Measurements from ENCODE around the gene FAM170B.

Gene FAM170B

GRCh38 chr10:49135575-49136313, 1.9 kb upstream of the FAM170B start:
- H3K9me3 Mint-ChIP-seq = no peaks in the 10 kb centered on the region
- H3K4me3 Mint-ChIP-seq = no peak overlapping the region
- peaks cover 14% of the 10 kb centered on the region for H3K27me3 Mint-ChIP-seq
- H3K27ac Mint-ChIP-seq = no peak overlapping the region
- no peaks in the 10 kb centered on the region for H3K36me3 Mint-ChIP-seq
- no peaks in the 10 kb centered on the region for H3K4me1 Mint-ChIP-seq
- no peak for DNase-seq
- CTCF ChIA-PET = no interaction called here

GRCh38 chr10:49134327-49134726, 506 bp upstream of the FAM170B start:
- no peaks in the 10 kb centered on the region for H3K9me3 Mint-ChIP-seq
- no peak for DNase-seq
- H3K27ac Mint-ChIP-seq = no peak overlapping the region
- H3K4me3 Mint-ChIP-seq = no peak overlapping the region
- H3K36me3 Mint-ChIP-seq = no peaks in the 10 kb centered on the region
- no peaks in the 10 kb centered on the region for H3K4me1 Mint-ChIP-seq
- CTCF ChIA-PET = no interaction called here
- peaks cover 20% of the 10 kb centered on the region for H3K27me3 Mint-ChIP-seq

- CTCF ChIA-PET = no interaction called here
- no peak overlapping the region for H3K27ac Mint-ChIP-seq
- H3K4me3 Mint-ChIP-seq = no peak overlapping the region
- H3K9me3 Mint-ChIP-seq = no peaks in the 10 kb centered on the region
- no peaks in the 10 kb centered on the region for H3K4me1 Mint-ChIP-seq
- H3K27me3 Mint-ChIP-seq = peaks cover 24% of the 10 kb centered on the region
- DNase-seq = no peak
- H3K36me3 Mint-ChIP-seq = no peaks in the 10 kb centered on the region
These were observed 1.5 kb downstream of the FAM170B start for GRCh38 chr10:49132362-49132737.

- Mint-ChIP-seq H3K27ac (no peak overlapping the region), H3K27me3 (peaks cover 21% of the 10 kb centered on the region), H3K9me3 (no peaks in the 10 kb centered on the region), H3K36me3 (no peaks in the 10 kb centered on the region), H3K4me1 (no peaks in the 10 kb centered on the region), H3K4me3 (no peak overlapping the region)
- DNase-seq = no peak
- CTCF ChIA-PET = no interaction called here
These were observed 2.1 kb downstream of the FAM170B start for GRCh38 chr10:49131507-49132361.

- Mint-ChIP-seq H3K36me3 (no peaks in the 10 kb centered on the region), H3K9me3 (no peaks in the 10 kb centered on the region), H3K4me1 (no peaks in the 10 kb centered on the region), H3K4me3 (no peak overlapping the region), H3K27ac (no peak overlapping the region), H3K27me3 (peaks cover 21% of the 10 kb centered on the region)
- CTCF ChIA-PET = no interaction called here
- no peak for DNase-seq
These were observed 4.4 kb downstream of the FAM170B start for GRCh38 chr10:49129376-49129775.

GRCh38 chr10:49128854-49129253, 5.0 kb downstream of the FAM170B start:
- Mint-ChIP-seq H3K36me3 (no peaks in the 10 kb centered on the region), H3K9me3 (no peaks in the 10 kb centered on the region), H3K4me1 (no peaks in the 10 kb centered on the region), H3K27me3 (peaks cover 21% of the 10 kb centered on the region), H3K4me3 (no peak overlapping the region), H3K27ac (no peak overlapping the region)
- CTCF ChIA-PET = no interaction called here
- no peak for DNase-seq

GRCh38 chr10:49123981-49124950, 9.6 kb downstream of the FAM170B start:
- Mint-ChIP-seq H3K4me1 (no peaks in the 10 kb centered on the region), H3K9me3 (no peaks in the 10 kb centered on the region), H3K4me3 (no peak overlapping the region), H3K27ac (no peak overlapping the region), H3K36me3 (no peaks in the 10 kb centered on the region), H3K27me3 (peaks cover 24% of the 10 kb centered on the region)
- CTCF ChIA-PET = interaction anchor here (0.7 kb wide), 1 partner anchor 140 kb away, joined by 3 read pairs; no protein-coding TSS in a partner anchor
- DNase-seq = no peak

- no peak for DNase-seq
- H3K9me3 Mint-ChIP-seq = no peaks in the 10 kb centered on the region
- peaks cover 46% of the 10 kb centered on the region for H3K27me3 Mint-ChIP-seq
- peaks cover 5% of the 10 kb centered on the region for H3K4me1 Mint-ChIP-seq
- no peak overlapping the region for H3K4me3 Mint-ChIP-seq
- CTCF ChIA-PET = interaction anchor here (1.2 kb wide), 1 partner anchor 463 kb away, joined by 3 read pairs; no protein-coding TSS in a partner anchor
- H3K36me3 Mint-ChIP-seq = no peaks in the 10 kb centered on the region
- no peak overlapping the region for H3K27ac Mint-ChIP-seq
These were observed 12.9 kb downstream of the FAM170B start for GRCh38 chr10:49120911-49121310.

- CTCF ChIA-PET = interaction anchor here (1.2 kb wide), 1 partner anchor 462 kb away, joined by 3 read pairs; no protein-coding TSS in a partner anchor
- Mint-ChIP-seq H3K4me1 (peaks cover 8% of the 10 kb centered on the region), H3K4me3 (no peak overlapping the region), H3K36me3 (no peaks in the 10 kb centered on the region), H3K9me3 (no peaks in the 10 kb centered on the region), H3K27ac (no peak overlapping the region), H3K27me3 (peaks cover 55% of the 10 kb centered on the region)
- no peak for DNase-seq
These were observed 14.1 kb downstream of the FAM170B start for GRCh38 chr10:49119746-49120145.

- Mint-ChIP-seq H3K27me3 (peaks cover 67% of the 10 kb centered on the region), H3K4me3 (no peak overlapping the region), H3K27ac (no peak overlapping the region), H3K4me1 (peaks cover 11% of the 10 kb centered on the region), H3K36me3 (no peaks in the 10 kb centered on the region), H3K9me3 (no peaks in the 10 kb centered on the region)
- DNase-seq = no peak
- CTCF ChIA-PET = interaction anchor here (0.6 kb wide), 1 partner anchor 143 kb away, joined by 3 read pairs; no protein-coding TSS in a partner anchor
These were observed 15.3 kb downstream of the FAM170B start for GRCh38 chr10:49118430-49119074.

GRCh38 chr10:49117376-49118070, 16.3 kb downstream of the FAM170B start:
- Mint-ChIP-seq H3K27ac (no peak overlapping the region), H3K4me3 (no peak overlapping the region), H3K27me3 (peaks cover 70% of the 10 kb centered on the region), H3K9me3 (no peaks in the 10 kb centered on the region), H3K4me1 (peaks cover 11% of the 10 kb centered on the region), H3K36me3 (no peaks in the 10 kb centered on the region)
- no peak for DNase-seq
- CTCF ChIA-PET = interaction anchor here (0.9 kb wide), 1 partner anchor 461 kb away, joined by 3 read pairs; no protein-coding TSS in a partner anchor

GRCh38 chr10:49116509-49117375, 17.1 kb downstream of the FAM170B start:
- Mint-ChIP-seq H3K27me3 (peaks cover 75% of the 10 kb centered on the region), H3K4me1 (peaks cover 11% of the 10 kb centered on the region), H3K27ac (no peak overlapping the region), H3K9me3 (no peaks in the 10 kb centered on the region), H3K36me3 (no peaks in the 10 kb centered on the region), H3K4me3 (no peak overlapping the region)
- CTCF ChIA-PET = interaction anchor here (0.9 kb wide), 1 partner anchor 460 kb away, joined by 3 read pairs; no protein-coding TSS in a partner anchor
- no peak for DNase-seq

Data from activated naive CD4-positive, alpha-beta T cell treated with anti-CD3 and anti-CD28 coated beads, Interleukin-2, amount 10 ng/mL, durations not matched to agents 7 days and 5 days (primary cell).